ENCODE measurements around the gene INMT.

GRCh38 chr7:30708412-30708811 is 43.5 kb upstream of the INMT start:
- no peak for TF ChIP-seq CTCF (conservative IDR thresholded peaks at IDR 0.05; ENCODE audit: low read length)
- TF ChIP-seq EZH2phosphoT487 (IDR thresholded peaks at IDR 0.05; ENCODE audit: borderline replicate concordance, low read depth, low read length) = no peak
